GM08714 (cell line): ENCODE data around the gene STOX2.
"Not testable (repeated sequence)": the region's sequence is repeated elsewhere in the genome, so short reads cannot be mapped to it uniquely, and the experiment has no call there.

Experiments used
- H3K4me3 ChIP-seq: fragments of 200-500 bp; sonication (Bioruptor generic); 2 replicates; pipeline ENCODE4 v1.5.1; 2014; ENCODE audit warnings: mild to moderate bottlenecking, low read length, inconsistent platforms
- ZNF274 ChIP-seq: IDR thresholded peaks from 2 replicates; pipeline ENCODE4 v1.6.1; 2012; ENCODE audit warnings: mild to moderate bottlenecking, low read depth, low read length

STOX2 gene

DNA sequence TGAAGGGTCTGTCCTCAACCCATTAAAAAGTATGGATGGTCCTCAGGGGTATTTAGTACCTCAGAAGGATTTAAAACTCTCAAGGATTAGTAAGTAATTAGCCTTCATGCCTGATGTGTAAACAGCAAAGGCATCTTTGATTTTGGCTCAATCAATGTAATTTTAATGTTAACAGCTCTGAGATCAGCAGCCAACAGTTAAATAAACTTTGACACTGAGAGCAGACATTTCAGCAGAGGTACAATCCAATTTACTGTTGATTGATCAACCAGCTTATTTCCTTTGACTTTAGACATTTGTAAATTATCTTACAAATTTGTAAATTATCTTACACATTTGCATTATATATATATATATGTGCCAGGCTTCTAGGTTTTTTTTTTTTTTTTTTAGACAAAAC is 36.9 kb downstream of the STOX2 start:
- TF ChIP-seq ZNF274: no peak
- H3K4me3 ChIP-seq: no peak overlapping the region

- no peak overlapping the region for H3K4me3 ChIP-seq
- no peak for TF ChIP-seq ZNF274
Measured at GRCh38 chr4:183945741-183946140, 40.6 kb downstream of the STOX2 start.

DNA sequence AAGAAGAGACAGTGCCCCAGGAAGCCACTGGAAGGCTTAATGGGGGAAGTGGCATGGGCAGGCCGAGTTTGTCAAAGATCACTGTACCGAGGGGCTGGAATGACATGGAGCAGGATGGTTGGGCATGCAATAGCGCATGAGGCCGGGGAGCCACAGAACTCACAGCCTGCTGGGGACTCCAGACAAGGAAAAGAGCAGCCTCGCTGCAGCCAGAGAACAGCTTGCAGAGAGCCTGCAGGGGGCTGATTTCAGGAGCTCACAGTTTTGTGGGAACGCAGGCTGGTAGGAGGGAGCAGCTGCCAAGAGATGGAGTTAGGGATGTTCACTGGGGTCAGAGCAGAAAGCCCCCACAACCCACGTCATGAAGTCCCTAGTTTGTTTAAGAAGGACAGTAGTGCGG is 45.4 kb downstream of the STOX2 start:
- no peak overlapping the region for H3K4me3 ChIP-seq
- TF ChIP-seq ZNF274: no peak

DNA sequence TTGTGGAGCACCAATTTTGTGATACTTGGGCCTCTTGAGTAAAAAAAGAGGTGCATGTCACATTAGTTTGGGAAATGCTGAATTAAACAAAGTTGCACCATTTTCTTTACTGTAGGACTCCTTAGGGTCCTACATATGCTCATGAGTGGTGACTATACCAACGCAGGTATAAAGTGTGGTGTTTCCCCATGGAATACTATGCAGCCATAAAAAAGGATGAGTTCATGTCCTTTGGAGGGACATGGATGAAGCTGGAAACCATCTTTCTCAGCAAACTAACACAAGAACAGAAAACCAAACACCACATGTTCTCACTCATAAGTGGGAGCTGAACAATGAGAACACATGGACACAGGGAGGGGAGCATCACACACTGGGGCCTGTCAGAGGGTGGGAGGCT is 47.5 kb downstream of the STOX2 start:
- not testable (repeated sequence) for H3K4me3 ChIP-seq

DNA sequence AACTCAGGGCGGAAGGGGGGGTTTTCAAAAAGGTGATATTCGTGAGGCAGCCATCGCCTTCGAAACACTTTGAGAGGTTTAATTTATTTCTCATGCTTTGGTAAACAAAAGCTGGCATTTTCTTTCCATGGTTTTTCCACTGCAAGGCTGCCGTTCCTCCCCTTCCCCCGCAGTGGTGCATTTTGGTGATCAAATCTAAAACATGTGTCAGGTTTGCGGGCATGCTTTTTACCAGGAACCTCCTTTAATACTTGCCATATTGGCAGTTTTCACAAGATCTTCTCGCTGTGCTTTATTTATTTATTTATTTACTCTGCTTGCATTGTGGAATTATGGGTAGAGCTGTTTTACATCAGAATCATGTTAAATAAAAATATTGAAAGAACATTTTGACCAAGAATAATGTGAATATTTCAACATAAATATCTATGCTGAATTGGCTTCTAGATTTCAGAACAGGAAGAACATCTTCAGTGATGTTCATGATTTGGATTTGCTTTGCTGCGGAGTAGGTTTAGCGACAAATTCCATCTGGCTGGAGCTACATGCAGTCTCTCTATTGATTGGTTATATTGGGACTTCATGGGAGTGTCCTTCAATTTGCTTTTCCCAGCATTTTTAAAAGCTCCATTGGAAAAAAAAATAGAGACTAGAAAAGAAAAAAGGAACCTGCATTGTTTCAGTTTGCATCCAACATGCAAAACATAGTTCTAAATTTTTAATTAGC is 54.4 kb downstream of the STOX2 start:
- H3K4me3 ChIP-seq: no peak overlapping the region
- no peak for TF ChIP-seq ZNF274

- H3K4me3 ChIP-seq: no peak overlapping the region
- TF ChIP-seq ZNF274: no peak
Measured at GRCh38 chr4:183960046-183960420, 54.9 kb downstream of the STOX2 start.

DNA sequence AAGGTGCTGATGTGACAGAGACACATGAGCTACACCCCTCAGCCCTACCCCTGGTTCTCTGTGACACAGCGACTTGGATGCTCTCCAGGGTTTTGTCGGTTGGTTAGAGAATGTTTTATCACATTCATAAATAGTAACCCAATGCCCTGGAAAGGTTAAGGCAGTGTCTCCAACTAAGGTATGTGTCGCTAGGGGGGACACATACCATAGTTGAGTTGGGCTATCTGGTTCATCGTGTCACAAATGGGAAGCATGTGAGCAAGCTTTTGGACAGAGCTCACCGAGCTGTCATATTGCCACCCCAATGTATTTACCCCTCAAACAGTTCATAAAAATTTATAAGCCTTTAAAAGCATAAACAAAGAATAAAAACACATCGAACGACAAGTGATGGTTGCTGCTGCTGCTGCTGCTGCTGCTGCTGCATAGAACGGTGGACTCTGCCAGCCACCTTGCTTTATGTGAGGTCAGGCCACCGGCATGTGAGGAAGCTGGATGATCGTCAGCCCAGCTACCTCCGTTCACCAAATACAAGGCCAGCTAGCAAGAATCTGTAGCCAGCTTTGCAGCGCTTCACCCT is 55.9 kb downstream of the STOX2 start:
- TF ChIP-seq ZNF274: no peak
- H3K4me3 ChIP-seq: no peak overlapping the region

- TF ChIP-seq ZNF274: no peak
- H3K4me3 ChIP-seq: no peak overlapping the region
Measured at GRCh38 chr4:183961795-183962194, 56.7 kb downstream of the STOX2 start.

GRCh38 chr4:183962419-183962818 is 57.3 kb downstream of the STOX2 start:
- no peak for TF ChIP-seq ZNF274
- H3K4me3 ChIP-seq: no peak overlapping the region

- H3K4me3 ChIP-seq: no peak overlapping the region
- no peak for TF ChIP-seq ZNF274
Measured at GRCh38 chr4:183966371-183966770, 61.3 kb downstream of the STOX2 start.

- no peak overlapping the region for H3K4me3 ChIP-seq
- no peak for TF ChIP-seq ZNF274
Measured at GRCh38 chr4:183967266-183967665, 62.2 kb downstream of the STOX2 start.

DNA sequence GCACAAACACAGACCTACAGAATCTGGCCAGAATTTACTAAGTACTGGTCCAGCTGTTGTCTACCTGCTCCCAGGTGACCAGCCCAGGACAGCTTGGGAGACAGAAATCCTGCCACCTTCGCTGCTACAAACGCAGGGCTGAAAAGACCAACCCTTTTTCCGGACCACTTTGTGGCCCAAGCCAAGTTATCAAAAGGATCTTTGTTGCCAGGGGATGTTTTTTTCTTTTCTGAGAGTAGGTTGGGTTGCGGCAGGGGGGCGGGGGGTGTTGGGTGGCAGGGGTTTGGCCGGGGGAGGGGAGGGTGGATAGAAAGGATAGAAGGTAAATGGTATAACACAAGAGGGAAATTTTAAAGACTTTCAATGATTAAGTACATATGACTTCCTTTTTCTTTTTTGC is 63.4 kb downstream of the STOX2 start:
- no peak for TF ChIP-seq ZNF274
- no peak overlapping the region for H3K4me3 ChIP-seq

GRCh38 chr4:183968931-183969330 is 63.8 kb downstream of the STOX2 start:
- no peak overlapping the region for H3K4me3 ChIP-seq
- no peak for TF ChIP-seq ZNF274

- no peak for TF ChIP-seq ZNF274
- H3K4me3 ChIP-seq: no peak overlapping the region
Measured at GRCh38 chr4:183969596-183969995, 64.5 kb downstream of the STOX2 start.

- no peak overlapping the region for H3K4me3 ChIP-seq
- no peak for TF ChIP-seq ZNF274
Measured at GRCh38 chr4:183971929-183972490, 66.9 kb downstream of the STOX2 start.
